Psoas muscle (tissue), 8 donors: ENCODE results near the gene ACTN4. TPM values are rescaled to one million over a fixed set of nuclear protein-coding genes. Genes with fewer than 3 reads are reported as not detected.
A peak's percentile ranks its signal among the peaks of the same experiment; 100 is the strongest.

Experiments used
- ATAC-seq, 4 donors: fragments of 200-7000 bp; cut with Tn5 transposase; one replicate each; pipeline ENCODE4 v1.9.1; 2020; ENCODE audit warnings: moderate library complexity in 3 of 4, mild to moderate bottlenecking in 2 of 4
- DNase-seq, 2 donors: peaks; one replicate each; pipeline ENCODE4 v3.0.0-alpha.2; 2020
- H3K27ac ChIP-seq: fragments of 200-600 bp; one replicate; pipeline ENCODE4 v1.8.0; 2022
- H3K27me3 ChIP-seq, 3 donors: fragments of 200-600 bp in 1 of 3; one replicate each; pipeline versions ENCODE4 v1.6.1 to v1.8.0; 2013 to 2022; ENCODE audit warnings: low read length in 2 of 3, mild to moderate bottlenecking in 2 of 3, moderate library complexity in 1 of 3; ENCODE audit not compliant: insufficient read depth in 3 of 3
- H3K36me3 ChIP-seq, 2 donors: fragments of 200-600 bp in 1 of 2; one replicate each; pipeline versions ENCODE4 v1.6.1 to v1.8.0; 2013 to 2022; ENCODE audit warnings: low read depth in 1 of 2, mild to moderate bottlenecking in 1 of 2, moderate library complexity in 1 of 2; ENCODE audit not compliant: insufficient read depth in 1 of 2
- H3K4me1 ChIP-seq: fragments of 200-600 bp; one replicate; pipeline ENCODE4 v1.8.0; 2022
- H3K4me3 ChIP-seq: fragments of 200-600 bp; one replicate; pipeline ENCODE4 v1.8.0; 2022; ENCODE audit warnings: mild to moderate bottlenecking
- H3K9me3 ChIP-seq: fragments of 200-600 bp; one replicate; pipeline ENCODE4 v1.8.0; 2022
- WGBS, 3 donors: extraction: QIAGEN DNeasy Blood & Tissue Kit; methylation state at CpG; one replicate each; pipeline versions ENCODE4 v1.1.6 to v1.1.7; 2013; 5-methylcytosine and 5-hydroxymethylcytosine counted together
- intact Hi-C, 2 donors: fragments of 100-400 bp; cut with DNase I; formaldehyde crosslinking; loops; one replicate each; pipeline versions ENCODE4 v1.11.0 to v1.14.2; 2022
- polyA plus RNA-seq, 3 donors: library from polyadenylated mRNA; stranded (reverse); fragments of 200-250 nt; gene quantifications; one replicate each; pipeline ENCODE4 v1.2.3, GENCODE V29; 2013
- total RNA-seq, 4 donors: library from RNA; stranded (reverse); fragmentation: NEBNext Ultra II Directional in 2 of 4; extraction: Animal tissue kit (Norgen Biotek cat#: 25700) in 2 of 4; gene quantifications; one replicate each; pipeline versions ENCODE4 v1.2.1 to v1.2.4, GENCODE V29; 2021 to 2023
- TF ChIP-seq, protein P1 (sequence below): fragments of 200-600 bp; IDR thresholded peaks from one replicate; pipeline ENCODE4 v1.8.0; 2022; ENCODE audit warnings: antibody characterized with exemption
- donor health status: healthy with polysubstance abuse.
- donor health status: DM: no; HTN: no; CAD: no; lungs with moderate emphysema.
- donor health status: Bipolar disorder and iron deficiency.
- donor health status: healthy.
- donor health status: DM: yes; HTN: yes; CAD: no.
- donor health status: DM: no; HTN: no; CAD: no.
- donor health status: DM: no; HTN: no; CAD: no.
- donor health status: DM: yes; HTN: yes; CAD: no.

ACTN4 gene
- total and polyA plus RNA-seq, 7 donors, result 38.3 to 127 (median 79.9) TPM

DNA sequence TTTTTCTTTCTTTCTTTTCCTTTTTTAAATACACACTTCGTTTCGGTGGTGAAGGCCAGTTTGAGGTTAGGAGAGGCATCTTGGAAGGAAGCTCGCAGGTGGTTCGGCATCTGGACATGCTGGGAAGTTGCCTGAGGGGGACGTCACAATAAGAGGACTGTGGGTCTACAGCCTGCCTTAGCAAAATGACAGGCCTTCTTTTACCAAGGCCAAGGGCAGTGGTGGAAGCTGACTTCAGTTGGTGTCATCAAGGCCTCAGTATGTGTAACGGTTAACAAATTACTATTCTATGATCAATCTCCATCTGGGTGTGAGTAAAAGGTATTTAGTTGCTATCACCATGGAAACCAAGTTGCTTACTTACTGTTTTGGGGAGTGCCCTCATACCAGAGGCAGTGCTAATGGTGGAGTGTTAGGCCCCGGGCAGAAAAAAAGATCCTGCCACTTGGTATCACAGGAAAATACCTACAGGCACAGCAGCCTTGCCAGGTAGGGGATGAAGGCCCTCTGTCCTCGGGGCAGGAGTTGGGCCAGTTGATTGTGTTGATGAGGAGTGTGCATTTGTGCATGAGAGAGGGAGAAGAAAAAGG, 10.3 kb downstream of the ACTN4 start:
- ATAC-seq (peak in 2 of 4 donors; percentile 3 to 8), DNase-seq (no peak)
- peak overlapping the region; percentile 95 for H3K27ac ChIP-seq
- intact Hi-C loops, result no loop called here
- no peaks in the 10 kb centered on the region for H3K27me3 ChIP-seq
- peak overlapping the region; percentile 15 for H3K4me3 ChIP-seq
- TF ChIP-seq, protein P1, sequence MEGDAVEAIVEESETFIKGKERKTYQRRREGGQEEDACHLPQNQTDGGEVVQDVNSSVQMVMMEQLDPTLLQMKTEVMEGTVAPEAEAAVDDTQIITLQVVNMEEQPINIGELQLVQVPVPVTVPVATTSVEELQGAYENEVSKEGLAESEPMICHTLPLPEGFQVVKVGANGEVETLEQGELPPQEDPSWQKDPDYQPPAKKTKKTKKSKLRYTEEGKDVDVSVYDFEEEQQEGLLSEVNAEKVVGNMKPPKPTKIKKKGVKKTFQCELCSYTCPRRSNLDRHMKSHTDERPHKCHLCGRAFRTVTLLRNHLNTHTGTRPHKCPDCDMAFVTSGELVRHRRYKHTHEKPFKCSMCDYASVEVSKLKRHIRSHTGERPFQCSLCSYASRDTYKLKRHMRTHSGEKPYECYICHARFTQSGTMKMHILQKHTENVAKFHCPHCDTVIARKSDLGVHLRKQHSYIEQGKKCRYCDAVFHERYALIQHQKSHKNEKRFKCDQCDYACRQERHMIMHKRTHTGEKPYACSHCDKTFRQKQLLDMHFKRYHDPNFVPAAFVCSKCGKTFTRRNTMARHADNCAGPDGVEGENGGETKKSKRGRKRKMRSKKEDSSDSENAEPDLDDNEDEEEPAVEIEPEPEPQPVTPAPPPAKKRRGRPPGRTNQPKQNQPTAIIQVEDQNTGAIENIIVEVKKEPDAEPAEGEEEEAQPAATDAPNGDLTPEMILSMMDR, result no peak
- WGBS, 3 donors, result 30 to 50% (median 38%) methylated on average over 8 of the region's 8 CpGs
- no peaks in the 10 kb centered on the region for H3K36me3 ChIP-seq
- no peaks in the 10 kb centered on the region for H3K9me3 ChIP-seq
- peaks cover 95% of the 10 kb centered on the region for H3K4me1 ChIP-seq

DNA sequence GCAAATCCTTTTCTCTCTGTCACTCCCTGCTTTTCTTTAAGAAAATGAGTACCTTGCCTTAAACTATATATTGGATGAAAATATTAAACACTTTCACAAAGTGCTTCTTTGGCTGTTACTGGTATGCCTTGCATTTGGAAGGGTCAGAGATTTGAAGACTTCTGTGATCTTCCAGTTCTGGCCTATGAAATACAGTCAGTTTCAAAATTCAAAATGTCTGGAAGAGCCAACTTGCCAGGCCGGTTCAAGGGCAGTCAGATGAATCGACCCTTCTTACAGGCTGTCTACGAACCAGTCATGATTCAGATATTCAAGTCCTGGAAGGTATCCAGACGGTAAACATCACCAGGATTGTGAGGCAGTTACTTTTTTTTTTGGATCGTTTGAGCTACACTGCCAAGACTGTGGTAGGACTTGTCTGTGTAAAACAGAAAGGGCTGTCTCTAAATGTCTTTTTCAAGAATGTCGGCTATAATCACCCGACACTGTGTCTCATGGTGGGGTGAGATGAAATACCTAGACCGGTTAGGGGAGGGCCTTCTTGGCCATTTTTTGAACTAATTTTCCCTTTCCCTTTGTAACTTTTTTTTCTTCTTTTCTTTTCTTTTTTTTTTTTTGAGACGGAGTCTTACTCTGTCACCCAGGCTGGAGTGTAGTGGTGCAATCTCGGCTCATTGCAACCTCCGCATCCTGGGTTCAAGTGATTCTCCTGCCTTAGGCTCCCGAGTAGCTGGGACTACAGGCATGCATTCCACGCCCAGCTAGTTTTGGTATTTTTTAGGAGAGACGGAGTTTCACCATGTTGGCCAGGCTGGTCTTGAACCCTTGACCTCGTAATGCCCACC, 11.2 kb downstream of the ACTN4 start:
- 33 to 46% (median 34%) methylated on average over 15 of the region's 15 CpGs for WGBS, 3 donors
- Histone ChIP-seq H3K36me3 (no peaks in the 10 kb centered on the region), H3K27me3 (no peaks in the 10 kb centered on the region), H3K27ac (peak overlapping the region; percentile 95), H3K4me3 (peak overlapping the region; percentile 15), H3K4me1 (peaks cover 95% of the 10 kb centered on the region), H3K9me3 (no peaks in the 10 kb centered on the region)
- DNase-seq (no peak), ATAC-seq (peak; percentile 73 to 79 (median 76))
- intact Hi-C loops, result no loop called here
- TF ChIP-seq, protein P1, result no peak

DNA sequence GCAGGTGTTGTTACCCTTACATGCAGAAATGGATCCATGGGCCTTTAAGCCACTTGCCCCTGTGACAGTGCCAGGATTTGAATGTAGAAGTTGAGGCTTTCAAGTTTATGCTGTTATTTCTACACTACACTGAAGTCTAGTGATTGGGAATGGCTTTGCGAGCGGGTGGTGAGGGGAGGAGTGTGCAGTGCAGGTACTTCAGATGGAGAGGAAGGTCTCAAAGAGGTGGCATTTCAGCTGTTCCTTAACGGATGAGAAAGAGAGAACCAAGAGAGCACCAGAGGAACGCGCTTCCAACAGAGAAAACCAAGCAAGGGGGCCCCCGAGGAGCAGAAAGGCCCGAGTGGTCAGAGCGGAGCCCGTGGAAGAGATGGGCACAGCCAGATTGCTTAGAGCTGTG, 13.3 kb downstream of the ACTN4 start:
- DNase-seq (no peak), ATAC-seq (no peak)
- Histone ChIP-seq H3K9me3 (no peaks in the 10 kb centered on the region), H3K36me3 (no peaks in the 10 kb centered on the region), H3K4me3 (no peak overlapping the region), H3K4me1 (peaks cover 95% of the 10 kb centered on the region), H3K27me3 (no peaks in the 10 kb centered on the region), H3K27ac (peak overlapping the region; percentile 95)
- TF ChIP-seq, protein P1, result no peak
- intact Hi-C loops, result loop anchor here in 1 of 2 donors (5.0 kb wide), 1 partner anchor 37 kb away; no protein-coding TSS in a partner anchor
- WGBS, 3 donors, result 82 to 96% (median 88%) methylated on average over 9 of the region's 9 CpGs

DNA sequence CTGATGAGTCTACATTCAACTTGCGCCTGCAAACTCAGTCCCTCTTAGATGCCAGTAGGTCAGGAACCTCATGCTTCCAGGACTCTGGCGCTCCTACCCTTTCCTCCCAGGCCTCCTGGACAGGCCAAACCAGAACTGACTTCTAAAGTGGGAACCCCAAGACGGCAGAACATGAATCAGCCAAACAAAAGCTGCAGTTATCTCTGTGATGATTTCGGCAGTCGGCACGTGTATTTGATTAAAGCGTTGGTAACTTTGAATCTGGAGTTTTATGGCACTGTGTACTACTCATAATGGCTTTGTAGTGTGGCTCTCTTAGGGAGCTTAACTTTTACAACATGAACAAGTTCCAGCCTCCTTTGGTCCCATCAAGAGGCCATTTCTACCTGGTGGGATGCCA, 13.7 kb downstream of the ACTN4 start:
- Histone ChIP-seq H3K4me1 (peaks cover 95% of the 10 kb centered on the region), H3K9me3 (no peaks in the 10 kb centered on the region), H3K27me3 (no peaks in the 10 kb centered on the region), H3K4me3 (no peak overlapping the region), H3K36me3 (no peaks in the 10 kb centered on the region), H3K27ac (peak overlapping the region; percentile 95)
- DNase-seq, result no peak
- no peak for ATAC-seq
- intact Hi-C loops, result loop anchor here in 1 of 2 donors (5.0 kb wide), 1 partner anchor 36 kb away; no protein-coding TSS in a partner anchor
- TF ChIP-seq, protein P1, result no peak
- 71 to 79% (median 74%) methylated on average over 7 of the region's 7 CpGs for WGBS, 3 donors
